Endothelial cell of hepatic sinusoid (primary cell): ENCODE data around the gene PPP3R1.

Source experiments
- in situ Hi-C: cut with HindIII; loops from 2 replicates; pipeline ENCODE4 v1.10.0; 2017; ENCODE audit warnings: low sequenced_read_pairs

The PPP3R1 gene

GRCh38 chr2:68263632-68264031, 11.3 kb upstream of the PPP3R1 start:
- in situ Hi-C loops, result no loop called here

GRCh38 chr2:68258851-68259250, 6.5 kb upstream of the PPP3R1 start:
- in situ Hi-C loops, result no loop called here

DNA sequence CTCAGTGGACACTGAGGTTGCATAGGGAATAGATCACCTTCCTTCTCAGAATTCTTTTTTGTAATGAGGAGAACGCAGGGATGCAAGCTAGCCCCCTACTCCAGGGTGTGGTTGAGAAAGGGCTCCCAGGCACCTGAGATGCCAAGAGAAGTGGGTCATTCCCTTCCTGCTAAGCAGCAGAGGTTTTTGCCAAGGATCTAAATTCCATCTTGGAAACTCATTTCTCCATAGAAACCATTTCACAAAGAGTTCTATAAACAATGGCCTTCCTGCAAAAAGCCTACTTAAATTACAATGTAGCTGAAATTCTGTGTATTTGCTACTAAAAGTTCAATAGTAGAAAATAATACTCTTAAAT, 3.7 kb upstream of the PPP3R1 start:
- in situ Hi-C loops, result no loop called here

- in situ Hi-C loops, result no loop called here
These were observed 1.1 kb upstream of the PPP3R1 start for GRCh38 chr2:68253219-68254068.

- in situ Hi-C loops, result no loop called here
These were observed 405 bp downstream of the PPP3R1 start for GRCh38 chr2:68251855-68252399.

- in situ Hi-C loops, result no loop called here
These were observed 1.0 kb downstream of the PPP3R1 start for GRCh38 chr2:68251187-68251854.

DNA sequence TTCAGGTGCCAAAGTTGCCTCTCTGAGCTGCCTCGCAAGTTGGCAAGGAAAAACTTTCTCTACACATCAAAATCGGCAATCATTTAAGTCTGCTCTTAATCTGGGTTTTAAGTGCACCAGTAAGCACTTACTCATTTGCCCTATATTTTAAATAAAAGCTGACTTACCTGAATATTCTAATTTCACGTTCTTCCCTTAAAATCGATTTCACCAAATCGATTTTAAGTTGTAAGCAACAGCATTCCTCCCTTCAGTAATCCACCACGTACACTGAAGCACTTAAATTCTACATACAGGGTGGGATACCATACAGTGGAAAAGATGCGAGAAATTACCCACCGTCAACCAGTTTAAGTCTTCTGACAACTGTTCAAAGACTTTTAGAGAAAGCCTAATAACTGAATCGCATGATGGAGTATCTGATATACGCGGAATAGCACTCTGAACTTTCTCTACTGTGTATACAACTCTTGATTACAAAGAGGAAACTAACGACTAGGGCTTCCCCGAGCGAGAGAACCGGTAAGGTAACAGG, 1.6 kb downstream of the PPP3R1 start:
- in situ Hi-C loops, result no loop called here

GRCh38 chr2:68250196-68250595, 2.1 kb downstream of the PPP3R1 start:
- in situ Hi-C loops, result no loop called here

DNA sequence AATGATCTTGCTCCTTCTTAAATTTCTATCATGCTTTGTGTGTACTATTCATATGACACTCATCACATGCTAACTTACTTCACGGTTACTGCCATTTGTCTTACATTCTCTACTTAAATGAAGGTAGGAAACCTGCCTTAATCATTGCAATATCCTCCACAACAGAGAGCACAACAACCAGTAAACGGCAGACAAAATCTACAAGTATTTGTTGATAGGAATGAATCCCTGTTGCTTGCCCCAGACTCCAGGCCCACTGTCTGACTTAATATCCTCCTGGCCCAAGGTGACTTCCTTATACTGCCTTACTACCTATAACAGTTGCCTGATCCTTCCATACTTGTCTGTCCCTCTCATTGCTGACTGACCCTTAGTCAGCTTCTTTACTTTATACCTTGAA, 3.5 kb downstream of the PPP3R1 start:
- in situ Hi-C loops, result no loop called here

DNA sequence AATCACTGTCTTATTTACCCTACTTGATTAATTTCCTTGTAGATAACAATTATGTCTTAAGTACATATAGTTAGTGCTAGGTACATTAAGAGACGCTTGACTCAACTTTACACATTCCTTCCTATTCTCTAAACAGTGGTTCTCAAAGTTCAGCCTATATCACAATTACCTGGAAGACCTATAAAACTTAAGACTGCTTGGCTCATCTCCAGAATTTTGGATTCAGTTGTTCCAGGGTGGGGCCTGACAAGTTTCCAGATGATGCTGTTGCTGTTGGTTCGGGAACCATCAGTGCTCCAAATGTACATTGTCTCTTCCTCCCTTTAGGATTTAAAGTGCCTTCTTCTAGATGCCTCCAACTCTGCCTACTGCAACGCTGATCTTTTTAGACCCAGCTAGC, 4.0 kb downstream of the PPP3R1 start:
- in situ Hi-C loops, result no loop called here

DNA sequence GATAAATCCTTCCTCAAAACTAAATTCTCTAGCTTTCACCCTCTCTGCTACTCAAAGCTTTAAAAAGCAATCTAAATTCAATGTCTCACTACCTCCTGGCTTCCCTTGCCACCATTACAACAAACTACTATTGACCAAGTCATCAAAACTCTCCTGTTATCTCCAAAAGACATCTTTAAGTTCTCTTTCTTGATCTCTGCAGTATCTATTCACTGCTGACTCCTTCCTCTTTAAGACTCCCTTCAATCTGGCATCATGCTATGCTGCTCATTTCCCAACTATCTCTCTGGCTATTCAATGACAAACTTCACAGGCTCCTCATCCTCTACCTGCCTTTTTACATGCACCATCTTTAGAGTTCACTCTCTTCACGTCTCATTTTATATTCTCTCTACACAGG, 5.9 kb downstream of the PPP3R1 start:
- in situ Hi-C loops, result no loop called here

GRCh38 chr2:68245672-68246071, 6.7 kb downstream of the PPP3R1 start:
- in situ Hi-C loops, result no loop called here

DNA sequence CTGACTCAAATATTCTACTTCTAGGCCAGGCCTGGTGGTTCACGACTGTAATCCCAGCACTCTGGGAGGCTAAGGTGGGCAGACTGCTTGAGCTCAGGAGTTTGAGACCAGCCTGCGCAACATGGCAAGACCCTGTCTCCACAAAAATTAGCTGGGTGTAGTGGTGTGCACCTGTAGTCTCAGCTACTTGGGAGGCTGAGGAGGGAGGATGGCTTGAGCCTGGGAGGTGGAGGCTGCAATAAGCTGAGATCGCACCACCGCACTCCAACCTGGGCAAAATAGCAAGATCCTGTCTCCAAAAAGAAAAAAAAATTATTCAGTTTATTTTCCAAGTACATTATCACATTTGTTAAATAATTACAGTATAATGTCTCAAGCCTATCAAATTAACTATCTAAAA, 7.3 kb downstream of the PPP3R1 start:
- in situ Hi-C loops, result no loop called here

DNA sequence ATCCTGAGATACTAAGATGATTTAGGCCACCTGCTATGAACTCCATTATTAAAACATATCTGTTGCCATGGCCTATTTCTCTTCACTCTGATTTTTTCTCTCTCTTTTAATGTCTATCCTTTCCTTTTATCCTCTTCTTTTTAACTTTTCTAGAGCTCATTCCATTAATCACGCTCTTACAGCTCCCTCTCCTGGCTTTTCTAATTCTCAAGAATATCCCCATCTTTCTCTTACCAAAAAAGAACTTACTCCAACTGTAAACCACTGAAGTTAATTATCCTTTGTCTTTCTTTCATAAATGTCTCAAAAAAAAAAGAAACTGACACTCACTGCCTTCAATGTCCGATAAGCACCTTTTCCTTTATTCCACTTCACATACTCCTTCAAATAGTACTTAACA, 7.9 kb downstream of the PPP3R1 start:
- in situ Hi-C loops, result no loop called here

DNA sequence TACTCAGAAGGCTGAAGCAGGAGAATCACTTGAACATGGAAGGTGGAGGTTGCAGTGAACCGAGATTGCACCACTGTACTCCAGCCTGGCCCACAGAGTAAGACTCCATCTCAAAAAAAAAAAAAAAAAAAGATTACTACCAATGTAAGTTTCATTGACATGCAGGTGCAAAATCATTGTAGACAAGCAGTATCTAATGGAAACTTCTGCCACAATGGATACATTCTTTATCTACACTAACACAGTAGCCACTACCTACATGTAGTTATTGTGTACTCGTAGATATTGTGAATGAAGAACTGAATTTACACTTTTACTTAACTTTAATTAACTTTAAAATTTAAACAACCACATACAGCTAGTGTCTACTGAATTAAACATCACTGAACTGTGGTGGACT, 10.6 kb downstream of the PPP3R1 start:
- in situ Hi-C loops, result no loop called here

DNA sequence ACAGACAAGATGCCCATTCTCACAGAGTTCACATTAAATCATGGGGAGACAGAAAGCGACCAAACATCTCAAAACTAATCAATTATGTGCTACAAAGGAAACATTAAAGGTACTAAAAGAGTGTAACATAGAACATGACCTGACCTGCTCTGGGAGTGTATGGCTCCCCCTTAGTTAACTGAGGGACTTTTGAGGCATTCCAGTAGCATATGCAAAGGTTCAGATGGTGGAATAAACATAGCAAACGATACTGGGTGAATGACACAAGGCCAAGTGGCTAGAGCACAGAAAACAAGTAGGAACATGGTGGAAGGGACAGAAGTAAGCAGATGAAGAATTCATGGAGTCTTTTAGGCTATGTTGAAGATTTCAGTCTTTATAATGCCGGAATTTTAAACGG, 11.9 kb downstream of the PPP3R1 start:
- in situ Hi-C loops, result no loop called here

DNA sequence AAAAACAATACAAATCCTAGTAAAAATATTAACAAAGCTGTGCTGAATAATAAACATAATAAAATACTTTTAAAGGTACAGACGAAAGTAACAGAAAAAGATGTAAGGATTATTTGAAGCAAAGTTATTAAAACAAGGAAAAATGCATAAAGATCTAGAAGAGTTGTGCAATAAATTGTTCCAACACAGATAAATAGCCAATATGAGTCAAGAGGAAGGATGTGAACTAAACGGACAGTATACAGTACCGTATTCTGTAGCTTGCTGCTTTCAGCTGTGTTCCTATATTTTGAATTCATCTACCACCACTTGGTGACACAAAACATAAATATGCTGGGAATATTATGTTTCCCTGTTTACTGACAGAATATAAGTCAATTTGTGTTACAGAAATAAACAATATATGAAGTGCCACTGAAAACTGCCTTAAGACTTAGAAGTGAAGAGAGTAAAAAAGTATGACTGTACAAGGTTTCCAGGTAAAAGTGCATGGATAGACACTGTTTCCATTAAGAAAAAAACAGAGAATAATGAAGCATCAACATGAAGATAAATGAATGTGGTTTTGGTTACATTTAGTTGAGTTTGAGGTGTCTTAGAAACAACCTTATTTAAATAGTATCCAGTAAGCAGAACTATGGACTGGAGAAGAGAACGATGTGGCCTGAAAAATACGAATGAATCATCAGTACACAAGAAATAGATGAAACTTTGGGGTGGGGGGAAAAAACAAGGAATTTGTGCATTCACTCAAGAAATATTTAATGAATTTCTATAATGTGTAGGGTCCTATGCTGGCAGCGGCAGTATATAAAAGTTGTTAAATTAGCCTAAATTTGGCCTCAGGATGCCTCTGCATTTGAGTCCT, 13.1 kb downstream of the PPP3R1 start:
- in situ Hi-C loops, result no loop called here

GRCh38 chr2:68237976-68238580, 14.3 kb downstream of the PPP3R1 start:
- in situ Hi-C loops, result no loop called here

DNA sequence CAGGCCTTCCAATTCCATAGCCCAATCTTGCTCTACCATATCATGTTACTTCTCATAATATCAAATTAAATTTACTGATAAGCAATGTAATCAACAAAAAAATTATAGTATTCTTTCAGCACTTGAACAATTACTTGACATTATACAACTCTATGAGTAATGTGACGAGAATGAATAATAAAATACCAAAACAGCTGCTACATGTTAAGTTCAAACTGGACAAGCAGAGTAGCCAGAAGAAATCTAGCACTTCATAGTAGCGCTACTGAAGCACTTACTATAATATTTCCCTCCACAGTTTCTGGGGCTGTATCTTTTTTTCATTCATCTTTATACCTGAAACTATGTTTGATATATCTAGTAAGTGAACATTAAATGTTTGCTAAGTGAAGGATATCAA, 14.9 kb downstream of the PPP3R1 start:
- in situ Hi-C loops, result no loop called here

DNA sequence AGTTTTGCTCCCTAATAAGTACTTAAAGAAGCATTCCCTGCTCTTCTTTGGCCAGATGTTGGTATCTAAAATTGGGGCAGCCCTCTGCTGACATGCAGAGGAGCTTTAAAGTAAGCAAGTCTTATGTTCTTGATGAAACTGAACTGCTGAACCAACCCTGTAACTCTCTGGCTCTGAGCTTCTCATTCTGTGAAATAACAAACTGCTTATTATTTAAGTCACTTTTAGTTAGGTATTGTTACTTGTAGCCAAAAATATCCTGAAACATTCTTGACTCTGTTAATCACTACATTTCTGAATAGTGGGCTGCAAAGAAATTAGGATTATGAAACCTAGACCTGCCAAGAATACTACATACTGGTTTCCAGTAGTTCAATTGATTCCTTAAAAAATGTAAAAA, 15.5 kb downstream of the PPP3R1 start:
- in situ Hi-C loops, result no loop called here
